Measurements from ENCODE around the gene HK3.

DNA sequence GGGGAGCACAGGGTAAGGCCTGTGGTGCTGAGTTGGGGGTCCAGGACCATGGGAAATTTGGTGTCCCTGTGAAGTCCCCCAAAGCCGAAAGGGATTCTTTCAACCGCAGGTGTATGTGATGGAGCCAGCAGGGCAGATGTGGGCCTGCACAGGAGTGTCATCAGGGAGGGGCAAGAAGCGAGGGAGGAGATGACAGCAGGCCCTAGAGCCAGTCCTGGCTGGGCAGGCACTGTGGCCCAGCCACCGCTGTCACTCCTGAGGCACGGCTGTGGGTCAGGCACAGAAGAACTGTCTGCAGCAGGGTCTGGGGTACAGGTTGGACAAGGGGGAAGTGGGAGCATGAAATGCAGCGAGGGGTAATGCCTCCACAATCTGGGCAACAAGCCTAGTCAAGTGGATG, 4.8 kb downstream of the HK3 start:
- no peak for TF ChIP-seq CTCF (IDR thresholded peaks at IDR 0.05; ENCODE audit: low read length)
- no peak for TF ChIP-seq EZH2phosphoT487 (IDR thresholded peaks at IDR 0.05; ENCODE audit: low read length)
- TF ChIP-seq EZH2 (optimal IDR thresholded peaks at IDR 0.05; ENCODE audit: low read depth, low read length) = no peak

All from MM.1S (cell line).